H1 (cell line): ENCODE data around the gene SIX5. TPM values are rescaled to one million over a fixed set of nuclear protein-coding genes. Genes with fewer than 3 reads are reported as not detected.
A peak's percentile ranks its signal among the peaks of the same experiment; 100 is the strongest.

ENCODE experiments used
- CTCF ChIA-PET: fragments of 300-600 bp; sonication (Branson Sonifier 250); formaldehyde crosslinking; loops from one replicate; lab custom pipeline; 2021; ENCODE audit not compliant: partially characterized antibody; lab: Charles Lee
- POLR2A ChIA-PET: fragments of 300-600 bp; sonication (Branson Sonifier 250); formaldehyde crosslinking; loops from one replicate; lab custom pipeline; 2021; ENCODE audit warnings: inconsistent platforms; ENCODE audit not compliant: partially characterized antibody; lab: Charles Lee
- DNase-seq, 2 experiments: peaks; one replicate each; pipeline versions ENCODE4 v3.0.0 to v3.0.0-alpha.2; 2010 to 2022; ENCODE audit warnings: low spot score in 2 of 2, low read depth in 1 of 2, mixed read lengths in 1 of 2
- FAIRE-seq: peaks from 2 replicates; lab custom pipeline; 2011; peaks lifted over from hg19 to GRCh38; lab: Jason Lieb, UNC
- H2AFZ ChIP-seq: 2 replicates; pipeline ENCODE4 v1.8.1; 2012; ENCODE audit warnings: low read length, inconsistent platforms
- H2AK5ac ChIP-seq: 2 replicates; pipeline ENCODE4 v1.6.1; 2013; ENCODE audit warnings: low read depth, low read length
- H2BK120ac ChIP-seq: replicated peaks from 2 replicates; pipeline ENCODE3; 2013; ENCODE audit warnings: low read depth, low read length, inconsistent platforms
- H2BK12ac ChIP-seq: 2 replicates; pipeline ENCODE4 v1.6.1; 2013; ENCODE audit warnings: low read depth, low read length
- H2BK15ac ChIP-seq: 2 replicates; pipeline ENCODE4 v1.6.1; 2013; ENCODE audit warnings: low read length
- H2BK20ac ChIP-seq: 2 replicates; pipeline ENCODE4 v1.6.1; 2013; ENCODE audit warnings: low read length
- H2BK5ac ChIP-seq: 2 replicates; pipeline ENCODE4 v1.6.1; 2013; ENCODE audit warnings: low read depth, low read length
- H3K14ac ChIP-seq: 2 replicates; pipeline ENCODE4 v1.6.1; 2013; ENCODE audit warnings: inconsistent platforms; ENCODE audit not compliant: insufficient read length
- H3K18ac ChIP-seq: 2 replicates; pipeline ENCODE4 v1.6.1; 2013; ENCODE audit warnings: low read length; ENCODE audit errors: extremely low read depth
- H3K23ac ChIP-seq: 2 replicates; pipeline ENCODE4 v1.6.1; 2013; ENCODE audit warnings: inconsistent platforms; ENCODE audit not compliant: insufficient read length
- H3K23me2 ChIP-seq: 2 replicates; pipeline ENCODE4 v1.6.1; 2013; ENCODE audit warnings: low read depth, low read length
- H3K27ac ChIP-seq: 2 replicates; pipeline ENCODE4 v1.6.1; 2011; ENCODE audit warnings: low read depth, low read length, inconsistent platforms
- H3K27me3 ChIP-seq, 4 experiments: replicated peaks in 1 of 4; 1 replicate in 1 of 4; 2 replicates in 3 of 4; pipeline versions ENCODE4 v1.6.1 to v1.8.1; 2011 to 2013; ENCODE audit warnings: low read length in 3 of 4, mild to moderate bottlenecking in 3 of 4, inconsistent platforms in 2 of 4, mixed read lengths in 2 of 4, moderate library complexity in 1 of 4; ENCODE audit not compliant: control insufficient read depth in 3 of 4, insufficient read depth in 3 of 4; ENCODE audit errors: extremely low read depth in 1 of 4
- H3K36me3 ChIP-seq, 4 experiments: 2 replicates each; pipeline versions ENCODE4 v1.6.1 to v1.8.1; 2011 to 2013; ENCODE audit warnings: mild to moderate bottlenecking in 4 of 4, low read length in 3 of 4, moderate library complexity in 2 of 4, control low read depth in 1 of 4, inconsistent platforms in 1 of 4; ENCODE audit not compliant: insufficient read depth in 4 of 4, control insufficient read depth in 2 of 4
- H3K4ac ChIP-seq: replicated peaks from 2 replicates; pipeline ENCODE3; 2013; ENCODE audit warnings: low read length, low read depth, mixed read lengths, inconsistent platforms; ENCODE audit not compliant: insufficient read length
- H3K4me1 ChIP-seq, 4 experiments: replicated peaks in 1 of 4; 1 replicate in 1 of 4; 2 replicates in 3 of 4; pipeline versions ENCODE4 v1.6.1 to v1.8.1; 2011 to 2013; ENCODE audit warnings: low read length in 3 of 4, inconsistent platforms in 2 of 4, mixed read lengths in 1 of 4; ENCODE audit not compliant: insufficient read depth in 4 of 4, control insufficient read depth in 3 of 4
- H3K4me2 ChIP-seq, 2 experiments: 2 replicates each; pipeline versions ENCODE4 v1.6.1 to v1.8.1; 2011 to 2013; ENCODE audit warnings: low read depth in 2 of 2, low read length in 2 of 2, control low read depth in 1 of 2, inconsistent platforms in 1 of 2, mild to moderate bottlenecking in 1 of 2; ENCODE audit not compliant: insufficient read depth in 1 of 2
- H3K4me3 ChIP-seq, 4 experiments: fragments of 200-600, 300-600 bp in 1 of 4; sonication (generic), shearing (Covaris generic), sonication (Bioruptor Twin) in 1 of 4; 2 replicates each; pipeline versions ENCODE4 v1.5.1 to v1.8.1; 2011 to 2016; ENCODE audit warnings: low read length in 4 of 4, low read depth in 3 of 4, control low read depth in 2 of 4, inconsistent platforms in 2 of 4, mild to moderate bottlenecking in 2 of 4, mixed read lengths in 1 of 4, moderate library complexity in 1 of 4; ENCODE audit not compliant: insufficient read depth in 2 of 4; ENCODE audit errors: extremely low read depth in 1 of 4
- H3K56ac ChIP-seq: replicated peaks from 2 replicates; pipeline ENCODE3; 2013; ENCODE audit warnings: low read depth, mild to moderate bottlenecking, mixed read lengths, low read length, inconsistent platforms; ENCODE audit not compliant: insufficient read length
- H3K79me1 ChIP-seq: 2 replicates; pipeline ENCODE4 v1.6.1; 2013; ENCODE audit warnings: low read depth, low read length, control low read depth
- H3K79me2 ChIP-seq, 2 experiments: 2 replicates each; pipeline versions ENCODE4 v1.6.1 to v1.8.1; 2012 to 2013; ENCODE audit warnings: low read length in 2 of 2, mild to moderate bottlenecking in 2 of 2, inconsistent platforms in 1 of 2; ENCODE audit not compliant: insufficient read depth in 2 of 2, control insufficient read depth in 1 of 2
- H3K9ac ChIP-seq, 4 experiments: replicated peaks in 1 of 4; 1 replicate in 1 of 4; 2 replicates in 3 of 4; pipeline versions ENCODE4 v1.6.1 to v1.8.1; 2011 to 2013; ENCODE audit warnings: low read depth in 3 of 4, low read length in 3 of 4, control low read depth in 2 of 4, mild to moderate bottlenecking in 2 of 4, moderate library complexity in 2 of 4, inconsistent platforms in 1 of 4; ENCODE audit errors: extremely low read depth in 1 of 4
- H3K9me3 ChIP-seq, 2 experiments: 2 replicates each; pipeline versions ENCODE4 v1.6.1 to v1.8.1; 2012 to 2013; ENCODE audit warnings: mild to moderate bottlenecking in 2 of 2, moderate library complexity in 2 of 2, control low read depth in 1 of 2, inconsistent platforms in 1 of 2, low read depth in 1 of 2, low read length in 1 of 2, mixed read lengths in 1 of 2; ENCODE audit not compliant: insufficient read depth in 2 of 2
- H4K20me1 ChIP-seq, 2 experiments: replicated peaks in 1 of 2; 2 replicates each; pipeline versions ENCODE3 to v1.8.1; 2011 to 2013; ENCODE audit warnings: inconsistent platforms in 2 of 2, low read length in 2 of 2, mild to moderate bottlenecking in 1 of 2; ENCODE audit not compliant: insufficient read depth in 2 of 2, control insufficient read depth in 1 of 2
- H4K5ac ChIP-seq: 2 replicates; pipeline ENCODE4 v1.6.1; 2013; ENCODE audit warnings: low read length, low read depth, mixed read lengths, inconsistent platforms; ENCODE audit not compliant: insufficient read length
- H4K8ac ChIP-seq: 2 replicates; pipeline ENCODE4 v1.8.0; 2013; ENCODE audit warnings: mild to moderate bottlenecking, moderate library complexity, low read length, inconsistent platforms; ENCODE audit not compliant: insufficient read depth; ENCODE audit errors: extremely low read depth
- H4K91ac ChIP-seq: replicated peaks from 2 replicates; pipeline ENCODE3; 2013; ENCODE audit warnings: low read length, mixed read lengths, inconsistent platforms; ENCODE audit not compliant: insufficient read length
- BCL11A ChIP-seq, 2 experiments: IDR thresholded peaks; one replicate each; pipeline ENCODE4 v1.6.1; 2011; ENCODE audit warnings: low read depth in 2 of 2, low read length in 2 of 2, mild to moderate bottlenecking in 2 of 2
- CHD1 ChIP-seq: IDR thresholded peaks from 2 replicates; pipeline ENCODE4 v1.6.1; 2012; ENCODE audit warnings: low read depth, low read length, improper control_type of control experiment
- HDAC2 ChIP-seq, 2 experiments: fragments of 300-600 bp in 1 of 2; sonication (generic) in 1 of 2; IDR thresholded peaks; 2 replicates each; pipeline ENCODE4 v1.6.1; 2011 to 2012; ENCODE audit warnings: low read depth in 2 of 2, low read length in 2 of 2, mild to moderate bottlenecking in 2 of 2, moderate library complexity in 2 of 2, borderline replicate concordance in 1 of 2, inconsistent platforms in 1 of 2
- SIN3A ChIP-seq, 2 experiments: IDR thresholded peaks in 1 of 2; conservative IDR thresholded peaks in 1 of 2; 2 replicates each; pipeline ENCODE4 v1.6.1; 2011 to 2012; ENCODE audit warnings: low read length in 2 of 2, improper control_type of control experiment in 1 of 2, low read depth in 1 of 2, mild to moderate bottlenecking in 1 of 2
- TBP ChIP-seq: IDR thresholded peaks from 2 replicates; pipeline ENCODE4 v1.6.1; 2011; ENCODE audit warnings: low read depth, low read length, improper control_type of control experiment
- WGBS, 2 experiments: shearing (Covaris generic) in 1 of 2; methylation state at CpG; one replicate each; pipeline versions ENCODE4 v1.1.6 to v1.1.7; 2013 to 2015; ENCODE audit warnings: low lambda C conversion rate in 2 of 2, mixed read lengths in 2 of 2, inconsistent platforms in 1 of 2, low coverage in 1 of 2, missing lambda C conversion rate in 1 of 2; ENCODE audit not compliant: insufficient replicate concordance in 2 of 2, insufficient coverage in 1 of 2, insufficient read length in 1 of 2; ENCODE audit errors: extremely low coverage in 1 of 2, missing lambda C conversion rate in 1 of 2; 5-methylcytosine and 5-hydroxymethylcytosine counted together
- polyA plus RNA-seq, 7 experiments: library from polyadenylated mRNA; depleted of rRNA in 3 of 7; stranded (reverse) in 5 of 7; unstranded in 2 of 7; fragments of >200 nt in 5 of 7; fragments of 200-250 nt in 2 of 7; gene quantifications; 1 replicate in 5 of 7; 2 replicates in 1 of 7; 4 replicates in 1 of 7; pipeline versions ENCODE4 v1.2.1 to v1.2.3, GENCODE V29; 2011 to 2013; ENCODE audit warnings: missing spikeins in 2 of 7, mixed read lengths in 2 of 7
- total RNA-seq: library from RNA; stranded (reverse); fragmentation: NEBNext Ultra II Directional; extraction: Animal tissue kit (Norgen Biotek cat#: 25700); gene quantifications from 2 replicates; pipeline ENCODE4 v1.2.1, GENCODE V29; 2021
- TF ChIP-seq, protein P1 (sequence below): IDR thresholded peaks from 2 replicates; pipeline ENCODE4 v1.6.1; 2012; ENCODE audit warnings: inconsistent platforms

The SIX5 gene
- total and polyA plus RNA-seq, 2 of the 8 experiments (the other 6 are each of a cell fraction or from before 2014, with no cell fraction given), result 20.9 to 24.2 TPM

DNA sequence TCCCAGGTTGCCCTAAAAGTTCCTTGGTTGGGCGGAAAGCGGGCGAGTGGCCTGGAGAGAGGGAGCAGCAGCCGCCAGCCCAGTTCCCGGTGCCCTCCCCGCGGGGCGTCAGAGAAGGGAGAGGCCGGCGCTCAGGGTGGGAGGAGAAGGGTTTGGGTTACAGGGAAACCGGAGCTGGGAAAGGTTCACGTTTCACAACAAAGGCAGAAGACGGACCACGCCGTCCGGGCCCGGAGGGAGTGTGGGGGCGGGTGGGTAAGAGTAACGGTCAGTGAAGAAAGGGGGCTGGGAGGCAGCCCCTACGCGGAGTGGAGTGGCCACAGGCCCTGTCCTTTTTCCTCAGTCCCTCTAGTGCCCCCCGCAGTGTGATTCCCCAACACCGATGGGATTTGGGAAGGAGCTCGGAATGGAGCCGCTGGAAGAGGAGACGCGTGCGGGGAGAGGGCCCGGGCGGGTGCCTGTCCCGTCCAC, 1.6 kb downstream of the SIX5 start:
- H3K23me2 ChIP-seq, result peaks cover 28% of the 10 kb centered on the region
- H3K18ac ChIP-seq, result peak overlapping the region; percentile 87
- H4K5ac ChIP-seq, result peak overlapping the region; percentile 28
- POLR2A ChIA-PET, result interaction anchor here (0.5 to 16.2 kb wide), 21 partner anchors 7 to 240 kb away, joined by 3 to 284 read pairs (median 5); partner anchors contain the start of genes DMPK, DMWD, FBXO46 and MEIOSIN
- peak overlapping the region; percentile 61 to 94 for H3K4me2 ChIP-seq
- H3K27ac ChIP-seq, result no peak overlapping the region
- no peak overlapping the region for H2AFZ ChIP-seq
- no peaks in the 10 kb centered on the region for H3K79me1 ChIP-seq
- no peak overlapping the region for H2BK20ac ChIP-seq
- no peaks in the 10 kb centered on the region for H3K79me2 ChIP-seq
- FAIRE-seq (no peak), DNase-seq (no peak)
- H3K9me3 ChIP-seq, result no peaks in the 10 kb centered on the region
- H3K4ac ChIP-seq, result no peak overlapping the region
- no peak overlapping the region for H3K14ac ChIP-seq
- H4K20me1 ChIP-seq, result peaks cover 0 to 3% of the 10 kb centered on the region in 2 experiments
- peak overlapping the region; percentile 57 to 89 (median 71) for H3K4me3 ChIP-seq
- no peak overlapping the region for H2AK5ac ChIP-seq
- no peak overlapping the region for H2BK120ac ChIP-seq
- peak overlapping the region; percentile 21 to 78 (median 62); a peak in 6 of 7 replicates for H3K9ac ChIP-seq
- TF ChIP-seq CHD1 (no peak), HDAC2 (IDR thresholded peaks at IDR 0.05; ENCODE audit: borderline replicate concordance in 1 of 2, low read depth in 2 of 2, low read length in 2 of 2) (0 out of 4 replicates have a peak, but pooled peaks of 1 of the 2 experiments have one; percentile 38), SIN3A (conservative IDR thresholded peaks at IDR 0.05 in 1 of 2, IDR thresholded peaks at IDR 0.05 in 1 of 2; ENCODE audit: low read depth in 1 of 2, low read length in 2 of 2) (peak in 1 of 2 experiments; percentile 42; a peak in 1 of 4 replicates), TBP (peak; percentile 7; the same call in 1 of the 2 replicates), BCL11A (IDR thresholded peaks at IDR 0.05; ENCODE audit: low read depth in 2 of 2, low read length in 2 of 2) (no peak)
- TF ChIP-seq, protein P1, sequence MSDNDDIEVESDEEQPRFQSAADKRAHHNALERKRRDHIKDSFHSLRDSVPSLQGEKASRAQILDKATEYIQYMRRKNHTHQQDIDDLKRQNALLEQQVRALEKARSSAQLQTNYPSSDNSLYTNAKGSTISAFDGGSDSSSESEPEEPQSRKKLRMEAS, result peak; percentile 48; the same call in 1 of the 2 replicates
- TF ChIP-seq, all 59 proteins: peak for 4
- H3K4me1 ChIP-seq, result peaks cover 7 to 41% (median 31%) of the 10 kb centered on the region in 4 experiments
- H3K36me3 ChIP-seq, result peaks cover 0 to 2% (median 0%) of the 10 kb centered on the region in 4 experiments; a peak in 2 of 8 replicates
- no peaks in the 10 kb centered on the region for H3K27me3 ChIP-seq
- H4K8ac ChIP-seq, result peak overlapping the region; percentile 0; the same call in 1 of the 2 replicates
- H2BK12ac ChIP-seq, result 0 out of 2 replicates have a peak overlapping the region, but pooled peaks have one; percentile 19
- H2BK5ac ChIP-seq, result no peak overlapping the region
- WGBS, 2 experiments, result 2% methylated on average over 17 of the region's 31 CpGs; no CpG with 5 or more reads in 1 of the 2 experiments
- no peak overlapping the region for H2BK15ac ChIP-seq
- CTCF ChIA-PET, result interaction anchor here (0.6 to 6.7 kb wide), 12 partner anchors 9 to 1059 kb away, joined by 3 to 55 read pairs (median 3); partner anchors contain the start of genes FOXA3 and RSPH6A
- no peak overlapping the region for H4K91ac ChIP-seq
- no peak overlapping the region for H3K23ac ChIP-seq
- no peak overlapping the region for H3K56ac ChIP-seq
